H9 (cell line): ENCODE data around the gene FHIT. TPM values are rescaled to one million over a fixed set of nuclear protein-coding genes. Genes with fewer than 3 reads are reported as not detected.

Experiments used
- DNase-seq: peaks from one replicate; pipeline ENCODE4 v3.0.0-alpha.2; 2017
- H2AFZ ChIP-seq: one replicate; pipeline ENCODE4 v1.6.1; 2013; ENCODE audit warnings: mild to moderate bottlenecking, low read length, control low read depth, moderate library complexity
- H2AK5ac ChIP-seq: 2 replicates; pipeline ENCODE4 v1.6.1; 2013; ENCODE audit warnings: low read length, control low read depth, mixed read lengths; ENCODE audit not compliant: insufficient read length
- H2BK120ac ChIP-seq: one replicate; pipeline ENCODE4 v1.6.1; 2013; ENCODE audit warnings: low read depth, mild to moderate bottlenecking, low read length, control low read depth, inconsistent platforms; ENCODE audit not compliant: poor library complexity, severe bottlenecking
- H2BK12ac ChIP-seq: 2 replicates; pipeline ENCODE4 v1.6.1; 2013; ENCODE audit warnings: low read length, control low read depth, mixed read lengths, low read depth; ENCODE audit not compliant: insufficient read length
- H2BK15ac ChIP-seq: 2 replicates; pipeline ENCODE4 v1.6.1; 2013; ENCODE audit warnings: low read depth, low read length, control low read depth
- H2BK20ac ChIP-seq: one replicate; pipeline ENCODE4 v1.6.1; 2013; ENCODE audit warnings: low read depth, mild to moderate bottlenecking, low read length, control low read depth, inconsistent platforms; ENCODE audit not compliant: poor library complexity, severe bottlenecking
- H2BK5ac ChIP-seq: 2 replicates; pipeline ENCODE4 v1.6.1; 2013; ENCODE audit warnings: low read length, control low read depth, mixed read lengths; ENCODE audit not compliant: insufficient read length
- H3K14ac ChIP-seq: 2 replicates; pipeline ENCODE4 v1.6.1; 2013; ENCODE audit warnings: low read length, control low read depth; ENCODE audit not compliant: insufficient read depth
- H3K18ac ChIP-seq: 2 replicates; pipeline ENCODE4 v1.6.1; 2013; ENCODE audit warnings: low read depth, mild to moderate bottlenecking, mixed read lengths, low read length, control low read depth; ENCODE audit not compliant: insufficient read length
- H3K23ac ChIP-seq: 2 replicates; pipeline ENCODE4 v1.6.1; 2013; ENCODE audit warnings: low read length, control low read depth, mixed read lengths, low read depth; ENCODE audit not compliant: insufficient read length
- H3K23me2 ChIP-seq: 2 replicates; pipeline ENCODE4 v1.6.1; 2013; ENCODE audit warnings: low read depth, mild to moderate bottlenecking, mixed read lengths, low read length, control low read depth; ENCODE audit not compliant: insufficient read length, poor library complexity, severe bottlenecking
- H3K27ac ChIP-seq: 2 replicates; pipeline ENCODE4 v1.5.1; 2013; ENCODE audit warnings: low read length, control low read depth, mixed read lengths, low read depth; ENCODE audit not compliant: insufficient read length
- H3K27me3 ChIP-seq: 2 replicates; pipeline ENCODE4 v1.6.1; 2013; ENCODE audit warnings: low read length, control low read depth, inconsistent platforms; ENCODE audit not compliant: insufficient read depth
- H3K4ac ChIP-seq: 2 replicates; pipeline ENCODE4 v1.6.1; 2013; ENCODE audit warnings: low read depth, mild to moderate bottlenecking, control low read depth, inconsistent platforms, low read length, moderate library complexity
- H3K4me1 ChIP-seq: 2 replicates; pipeline ENCODE4 v1.6.1; 2013; ENCODE audit warnings: low read length, control low read depth, inconsistent platforms; ENCODE audit not compliant: insufficient read depth
- H3K4me2 ChIP-seq: 2 replicates; pipeline ENCODE4 v1.6.1; 2013; ENCODE audit warnings: low read length, control low read depth, mixed read lengths; ENCODE audit not compliant: insufficient read length, insufficient read depth
- H3K56ac ChIP-seq: 2 replicates; pipeline ENCODE4 v1.6.1; 2013; ENCODE audit warnings: low read depth, mild to moderate bottlenecking, mixed read lengths, low read length, control low read depth; ENCODE audit not compliant: insufficient read length
- H3K79me1 ChIP-seq: 2 replicates; pipeline ENCODE4 v1.6.1; 2013; ENCODE audit warnings: low read depth, mild to moderate bottlenecking, moderate library complexity, low read length, control low read depth, inconsistent platforms; ENCODE audit not compliant: insufficient read depth, poor library complexity, severe bottlenecking
- H3K79me2 ChIP-seq: 2 replicates; pipeline ENCODE4 v1.6.1; 2013; ENCODE audit warnings: low read length, control low read depth, inconsistent platforms; ENCODE audit not compliant: insufficient read depth
- H3K9ac ChIP-seq: 2 replicates; pipeline ENCODE4 v1.6.1; 2013; ENCODE audit warnings: low read length, control low read depth, mixed read lengths; ENCODE audit not compliant: insufficient read length; ENCODE audit errors: extremely low read depth
- H3K9me3 ChIP-seq: one replicate; pipeline ENCODE4 v1.6.1; 2013; ENCODE audit warnings: low read depth, low read length, inconsistent platforms; ENCODE audit not compliant: control insufficient read depth
- H3T11ph ChIP-seq: one replicate; pipeline ENCODE4 v1.6.1; 2013; ENCODE audit warnings: mild to moderate bottlenecking, low read length, control low read depth, inconsistent platforms
- H4K20me1 ChIP-seq: one replicate; pipeline ENCODE4 v1.6.1; 2013; ENCODE audit not compliant: control insufficient read depth, insufficient read length, insufficient read depth
- H4K5ac ChIP-seq: 2 replicates; pipeline ENCODE4 v1.6.1; 2013; ENCODE audit warnings: low read depth, mild to moderate bottlenecking, mixed read lengths, low read length, control low read depth; ENCODE audit not compliant: insufficient read length
- H4K8ac ChIP-seq: replicated peaks from 2 replicates; pipeline ENCODE4 v1.6.1; 2013; ENCODE audit warnings: low read length, control low read depth, mixed read lengths, low read depth; ENCODE audit not compliant: insufficient read length
- H4K91ac ChIP-seq: 2 replicates; pipeline ENCODE4 v1.6.1; 2013; ENCODE audit warnings: low read depth, mild to moderate bottlenecking, moderate library complexity, mixed read lengths, low read length, control low read depth; ENCODE audit not compliant: insufficient read length
- H3K27ac Mint-ChIP-seq, 3 experiments: 2 replicates in 2 of 3; 3 replicates in 1 of 3; pipeline ENCODE4 v1.8.0; 2020 to 2021; ENCODE audit warnings: mixed read lengths in 3 of 3, mild to moderate bottlenecking in 1 of 3, moderate library complexity in 1 of 3
- H3K27me3 Mint-ChIP-seq: 2 replicates; pipeline ENCODE4 v1.8.0; 2021; ENCODE audit warnings: low read depth, mild to moderate bottlenecking, moderate library complexity, mixed read lengths
- H3K36me3 Mint-ChIP-seq, 3 experiments: 2 replicates in 2 of 3; 3 replicates in 1 of 3; pipeline ENCODE4 v1.8.0; 2020 to 2021; ENCODE audit warnings: low read depth in 3 of 3, mixed read lengths in 3 of 3; ENCODE audit not compliant: insufficient read depth in 1 of 3
- H3K4me1 Mint-ChIP-seq, 2 experiments: 2 replicates each; pipeline ENCODE4 v1.8.0; 2020; ENCODE audit warnings: mixed read lengths in 2 of 2
- H3K4me3 Mint-ChIP-seq, 2 experiments: 2 replicates in 1 of 2; 3 replicates in 1 of 2; pipeline ENCODE4 v1.8.0; 2020 to 2021; ENCODE audit warnings: mild to moderate bottlenecking in 2 of 2, mixed read lengths in 2 of 2, moderate library complexity in 1 of 2
- H3K9me3 Mint-ChIP-seq, 2 experiments: 2 replicates in 1 of 2; 3 replicates in 1 of 2; pipeline ENCODE4 v1.8.0; 2020; ENCODE audit warnings: mild to moderate bottlenecking in 2 of 2, mixed read lengths in 2 of 2, moderate library complexity in 1 of 2
- CTCF ChIP-seq: fragments of 200-600 bp; sonication (generic); conservative IDR thresholded peaks from 3 replicates; pipeline ENCODE4 v1.8.0; 2021; ENCODE audit warnings: antibody characterized with exemption, mild to moderate bottlenecking
- WGBS: extraction: QIAGEN DNeasy Blood & Tissue Kit; methylation state at CpG from one replicate; pipeline ENCODE4 v1.1.7; 2013; ENCODE audit warnings: missing lambda C conversion rate, low lambda C conversion rate, mixed read lengths; ENCODE audit not compliant: insufficient read length; ENCODE audit errors: extremely low coverage; 5-methylcytosine and 5-hydroxymethylcytosine counted together
- total RNA-seq: library from RNA; stranded (reverse); gene quantifications from 2 replicates; pipeline ENCODE4 v1.2.1, GENCODE V29; 2021

The FHIT gene
- total RNA-seq, 1 experiment from 2014 or later: 3.0 TPM

- TF ChIP-seq CTCF: no peak
- Mint-ChIP-seq H3K27me3 (no peaks in the 10 kb centered on the region), H3K27ac (no peak overlapping the region), H3K4me3 (no peak overlapping the region), H3K4me1 (peaks cover 10 to 12% of the 10 kb centered on the region in 2 experiments), H3K9me3 (no peaks in the 10 kb centered on the region), H3K36me3 (no peaks in the 10 kb centered on the region)
- H3K14ac ChIP-seq: no peak overlapping the region
- H3K9ac ChIP-seq: no peak overlapping the region
- H3T11ph ChIP-seq: no peak overlapping the region
- no peak overlapping the region for H3K23ac ChIP-seq
- no peak overlapping the region for H2BK5ac ChIP-seq
- H2AFZ ChIP-seq: no peak overlapping the region
- no peak overlapping the region for H2AK5ac ChIP-seq
- no CpG with 5 or more reads among the region's 2 CpGs for WGBS
- H2BK15ac ChIP-seq: no peak overlapping the region
- no peaks in the 10 kb centered on the region for H3K79me2 ChIP-seq
- H3K4me2 ChIP-seq: no peak overlapping the region
- H3K79me1 ChIP-seq: no peaks in the 10 kb centered on the region
- no peak overlapping the region for H3K4ac ChIP-seq
- H3K18ac ChIP-seq: no peak overlapping the region
- H3K4me1 ChIP-seq: no peaks in the 10 kb centered on the region; the same call in 1 of the 2 replicates
- no peak for DNase-seq
- no peak overlapping the region for H2BK120ac ChIP-seq
- no peaks in the 10 kb centered on the region for H4K20me1 ChIP-seq
- H4K8ac ChIP-seq: no peak overlapping the region
- H4K91ac ChIP-seq: no peak overlapping the region
- no peaks in the 10 kb centered on the region for H3K23me2 ChIP-seq
- no peak overlapping the region for H2BK12ac ChIP-seq
- no peaks in the 10 kb centered on the region for H3K9me3 ChIP-seq
- H4K5ac ChIP-seq: no peak overlapping the region
- H3K56ac ChIP-seq: no peak overlapping the region
- H2BK20ac ChIP-seq: no peak overlapping the region
- H3K27me3 ChIP-seq: no peaks in the 10 kb centered on the region
- no peak overlapping the region for H3K27ac ChIP-seq
Observed at GRCh38 chr3:60177726-60178125, 1073.5 kb downstream of the FHIT start.
